HG02642 (cell line): ENCODE measurements around the gene NUDT19.
"Not testable (repeated sequence)": the region's sequence is repeated elsewhere in the genome, so short reads cannot be mapped to it uniquely, and the experiment has no call there.

Experiments used
- ATAC-seq: cut with Tn5 transposase; IDR thresholded peaks from one replicate; pipeline ENCODE4 v1.9.1; 2021; ENCODE audit warnings: mild to moderate bottlenecking; ENCODE audit not compliant: unreplicated experiment, poor library complexity

NUDT19 gene

GRCh38 chr19:32691291-32691951 lies at the start of gene NUDT19:
TSS of gene NUDT19 (plus strand) at chr19:32691821. CDS start at chr19:32691961, 140 bp downstream.
- peak; percentile 91 for ATAC-seq

DNA sequence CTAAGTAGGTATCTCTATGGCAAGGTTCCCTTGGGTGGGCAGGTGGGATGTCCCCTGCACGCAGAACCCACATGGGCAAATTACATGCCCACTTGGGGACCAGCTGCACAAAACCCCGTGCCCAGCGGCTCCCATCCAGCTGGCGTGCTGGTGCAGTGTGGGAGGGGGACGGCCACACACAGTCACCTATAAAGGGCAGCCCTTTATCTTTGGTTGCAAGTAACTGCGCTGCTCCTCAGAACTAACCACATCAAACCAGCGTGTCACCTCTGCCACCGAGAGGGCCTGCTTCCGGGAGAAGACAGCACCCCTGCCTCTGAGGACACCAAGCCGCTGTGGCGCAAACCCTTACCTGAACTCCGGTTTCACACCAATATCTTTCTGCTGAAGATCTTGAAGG lies 48.9 kb upstream of the NUDT19 start:
- no peak for ATAC-seq

GRCh38 chr19:32646556-32646955 lies 45.1 kb upstream of the NUDT19 start:
- ATAC-seq, result no peak

DNA sequence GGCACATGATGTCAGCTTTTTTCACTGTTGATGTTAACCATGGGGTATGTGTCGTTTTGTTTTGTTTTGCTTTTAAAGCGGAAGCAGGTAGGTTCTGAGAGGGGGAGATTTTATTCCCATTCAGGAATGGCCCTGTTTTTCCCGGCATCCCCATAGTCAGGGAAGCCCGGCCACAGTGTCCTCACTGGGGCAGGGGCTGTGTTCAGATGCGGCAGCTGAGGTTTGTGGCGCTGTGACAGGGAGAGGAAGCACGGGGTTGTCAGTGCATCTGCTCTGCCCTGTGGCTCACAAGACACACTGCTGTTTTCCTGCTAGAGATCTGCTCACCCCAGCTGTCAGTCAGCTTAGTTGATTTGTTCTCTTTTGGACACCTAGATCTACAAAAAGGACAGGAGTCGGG lies 44.3 kb upstream of the NUDT19 start:
- ATAC-seq, result no peak

DNA sequence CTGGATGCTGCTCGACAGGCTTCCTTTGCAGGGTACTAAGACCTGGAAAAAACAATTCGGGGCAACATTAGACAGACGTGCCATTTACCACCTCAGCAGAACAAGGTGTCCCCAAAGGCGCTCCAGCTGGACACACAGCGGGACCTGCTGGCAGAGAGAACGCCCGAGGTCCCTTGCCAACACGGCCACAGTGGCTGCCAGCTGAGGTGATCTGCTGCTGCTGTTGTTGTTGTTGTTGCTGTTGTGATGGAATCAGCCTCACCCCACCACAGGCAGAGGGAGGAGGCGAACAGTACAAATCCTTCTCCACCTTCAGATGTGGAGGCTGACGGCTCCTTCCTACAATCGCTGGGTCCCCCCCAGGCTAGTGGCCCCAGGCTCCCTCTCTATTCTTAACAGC lies 41.9 kb upstream of the NUDT19 start:
- ATAC-seq, result no peak

DNA sequence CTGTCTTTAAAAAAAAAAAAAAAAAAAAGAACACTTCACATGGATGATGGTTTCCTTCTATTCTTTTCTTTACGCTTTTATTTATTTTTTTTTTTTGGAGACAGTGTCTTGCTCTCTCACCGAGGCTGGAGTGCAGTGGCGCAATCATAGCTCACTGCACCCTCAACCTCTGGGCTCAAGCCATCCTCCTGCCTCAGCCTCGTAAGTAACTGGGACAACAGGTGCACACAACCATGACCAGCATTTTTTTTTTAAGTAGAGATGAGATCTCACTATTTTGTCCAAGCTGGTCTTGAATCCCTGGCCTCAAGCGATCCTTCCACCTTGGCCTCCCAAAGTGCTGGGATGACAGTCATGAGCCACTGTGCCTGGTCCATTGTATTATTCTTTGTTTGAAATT lies 41.0 kb upstream of the NUDT19 start:
- ATAC-seq, result no peak

DNA sequence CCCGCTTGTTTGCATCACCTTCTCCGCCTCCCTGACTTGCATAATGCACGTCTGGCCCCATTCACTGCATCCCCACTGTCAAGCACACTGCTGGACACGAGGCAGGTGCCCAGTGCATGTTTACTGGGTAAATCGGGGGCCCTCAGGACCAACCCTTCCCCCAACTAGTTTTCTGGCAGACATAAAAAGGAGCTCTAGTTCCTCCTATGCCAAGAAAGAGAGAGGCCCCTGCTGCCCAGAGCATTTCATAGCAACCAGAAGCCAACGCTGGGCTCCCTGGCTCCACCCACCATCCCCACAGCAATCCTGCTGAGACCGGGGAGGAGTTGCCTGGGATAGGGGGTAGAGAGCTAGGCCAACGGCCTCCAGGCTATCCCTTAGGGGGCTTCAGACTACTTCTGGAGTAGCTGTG lies 39.9 kb upstream of the NUDT19 start:
- ATAC-seq, result no peak

GRCh38 chr19:32652331-32652730 lies 39.3 kb upstream of the NUDT19 start:
- ATAC-seq, result not testable (repeated sequence)

GRCh38 chr19:32652894-32653598 lies 38.6 kb upstream of the NUDT19 start:
- no peak for ATAC-seq

DNA sequence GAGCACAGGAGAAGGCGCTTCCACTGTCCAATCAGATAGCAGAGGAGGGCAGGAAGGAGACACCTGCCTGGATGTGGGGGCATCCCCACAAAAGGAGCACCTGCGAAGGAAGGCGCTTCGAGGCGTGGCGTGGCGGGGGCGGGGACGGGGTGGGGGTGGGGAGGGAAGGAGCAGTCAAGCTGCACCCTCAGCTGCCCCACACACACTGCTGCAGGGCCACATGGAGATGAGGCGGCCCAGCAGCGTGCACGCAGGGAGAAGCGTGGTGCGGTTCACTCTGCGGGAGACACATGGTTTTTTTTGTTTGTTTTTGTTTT lies 38.1 kb upstream of the NUDT19 start:
- ATAC-seq, result no peak

DNA sequence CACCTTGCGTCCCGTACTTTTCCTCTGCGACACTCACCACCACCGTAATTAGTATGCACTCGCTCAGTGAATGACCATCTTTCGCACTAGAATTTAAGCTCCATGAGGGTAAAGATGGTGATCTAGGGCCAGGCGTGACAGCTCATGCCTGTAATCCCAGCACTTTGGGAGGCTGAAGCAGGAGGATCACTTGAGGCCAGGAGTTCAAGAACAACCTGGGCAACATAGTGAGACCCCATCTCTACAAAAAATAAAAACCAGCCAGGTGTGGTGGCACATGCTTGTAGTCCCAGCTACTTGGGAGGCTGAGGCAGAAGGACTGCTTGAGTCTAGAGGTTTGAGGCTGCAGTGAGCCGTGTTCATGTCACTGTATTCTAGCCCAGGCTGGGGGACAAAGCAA lies 35.2 kb upstream of the NUDT19 start:
- ATAC-seq, result not testable (repeated sequence)

DNA sequence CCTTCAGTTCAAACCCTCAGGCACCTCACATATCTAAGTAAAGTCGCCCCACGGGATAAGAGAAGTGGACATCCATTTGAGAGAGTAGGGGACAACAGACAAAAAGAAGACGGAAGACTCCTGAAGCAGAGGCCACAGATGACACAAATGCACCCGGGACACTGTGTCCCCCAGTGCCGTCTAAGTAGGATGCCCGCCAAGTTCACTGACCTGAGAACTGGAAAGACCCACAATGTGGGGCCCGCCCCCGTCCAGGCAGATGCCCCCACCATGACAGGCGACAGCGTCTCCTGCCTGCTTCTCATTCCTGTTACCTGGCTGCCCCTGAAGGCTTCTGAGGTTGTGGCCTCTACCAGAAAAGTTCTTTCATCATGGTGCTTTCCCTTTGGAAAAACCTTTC lies 33.5 kb upstream of the NUDT19 start:
- ATAC-seq, result no peak

DNA sequence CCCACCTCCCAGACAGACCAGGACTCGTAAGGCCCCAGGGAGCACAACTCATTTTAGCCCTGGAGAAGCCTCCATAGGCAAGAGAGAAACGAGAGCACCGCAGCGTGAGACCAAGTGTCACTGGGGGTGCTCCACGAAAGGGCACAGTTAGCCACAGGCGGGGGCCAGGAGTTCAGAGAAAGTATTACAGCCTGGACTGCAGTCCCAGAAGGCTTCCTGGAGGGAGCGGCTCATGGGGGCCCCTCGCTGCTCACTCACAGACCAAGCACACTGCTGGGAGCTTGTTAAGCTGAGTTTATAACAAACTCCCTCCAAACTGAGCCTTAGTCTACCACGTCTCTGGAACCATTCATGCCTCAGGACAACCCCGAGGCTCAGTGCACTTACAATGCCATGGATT lies 33.1 kb upstream of the NUDT19 start:
- no peak for ATAC-seq

DNA sequence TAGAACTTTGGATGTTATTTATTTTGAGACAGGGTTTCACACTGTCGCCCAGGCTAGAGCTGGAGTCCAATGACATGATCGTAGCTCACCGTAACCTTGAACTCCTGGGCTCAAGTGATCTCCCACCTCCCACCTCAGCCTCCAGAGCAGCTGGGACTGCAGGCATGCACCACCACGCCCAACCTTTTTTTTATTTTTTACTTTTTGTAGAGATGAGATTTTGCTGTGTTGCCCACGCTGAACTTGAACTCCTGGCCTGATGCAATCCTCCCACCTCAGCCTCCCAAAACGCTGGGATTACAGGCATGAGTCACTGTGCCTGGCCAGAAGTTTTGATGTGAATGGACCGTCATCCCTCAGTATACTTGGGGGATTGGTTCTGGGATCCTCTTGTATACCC lies 30.3 kb upstream of the NUDT19 start:
- ATAC-seq, result no peak

DNA sequence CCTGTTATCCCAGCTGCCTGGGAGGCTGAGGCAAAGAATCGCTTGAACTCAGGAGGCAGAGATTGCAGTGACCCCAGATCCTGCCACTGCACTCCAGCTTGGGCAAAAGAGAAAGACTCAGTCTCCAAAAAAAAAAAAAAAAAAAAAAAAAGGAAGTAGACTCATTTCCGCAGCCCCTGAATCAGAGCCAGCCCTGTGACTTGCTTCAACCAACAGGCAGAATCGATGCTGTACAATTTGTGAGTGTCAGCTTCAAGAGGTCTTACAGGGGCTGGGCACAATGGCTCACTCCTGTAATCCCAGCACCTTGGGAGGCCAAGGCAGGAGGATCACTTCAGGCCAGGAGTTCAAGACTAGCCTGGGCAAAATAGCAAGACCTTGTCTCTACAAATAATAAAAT lies 29.4 kb upstream of the NUDT19 start:
- no peak for ATAC-seq

GRCh38 chr19:32666084-32666483 lies 25.5 kb upstream of the NUDT19 start:
- no peak for ATAC-seq

DNA sequence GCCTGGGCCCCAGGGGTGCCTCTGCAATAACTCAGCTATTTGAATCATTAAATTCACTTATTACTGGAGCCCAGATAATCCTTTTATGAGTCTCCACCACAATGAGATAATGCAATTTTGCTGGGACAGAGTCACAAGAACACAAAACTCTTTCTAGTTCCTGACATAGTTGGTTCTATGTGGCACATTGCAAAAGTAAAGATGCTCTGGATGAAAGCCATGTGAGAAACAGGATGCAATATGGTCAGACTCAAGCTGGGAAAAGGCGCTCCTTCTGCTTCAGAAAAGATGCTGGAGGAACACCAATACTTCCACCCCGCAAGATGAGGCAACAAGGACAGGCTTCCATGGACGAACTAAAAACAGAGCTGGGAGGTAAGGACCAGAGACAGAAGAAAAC lies 22.3 kb upstream of the NUDT19 start:
- ATAC-seq, result no peak

DNA sequence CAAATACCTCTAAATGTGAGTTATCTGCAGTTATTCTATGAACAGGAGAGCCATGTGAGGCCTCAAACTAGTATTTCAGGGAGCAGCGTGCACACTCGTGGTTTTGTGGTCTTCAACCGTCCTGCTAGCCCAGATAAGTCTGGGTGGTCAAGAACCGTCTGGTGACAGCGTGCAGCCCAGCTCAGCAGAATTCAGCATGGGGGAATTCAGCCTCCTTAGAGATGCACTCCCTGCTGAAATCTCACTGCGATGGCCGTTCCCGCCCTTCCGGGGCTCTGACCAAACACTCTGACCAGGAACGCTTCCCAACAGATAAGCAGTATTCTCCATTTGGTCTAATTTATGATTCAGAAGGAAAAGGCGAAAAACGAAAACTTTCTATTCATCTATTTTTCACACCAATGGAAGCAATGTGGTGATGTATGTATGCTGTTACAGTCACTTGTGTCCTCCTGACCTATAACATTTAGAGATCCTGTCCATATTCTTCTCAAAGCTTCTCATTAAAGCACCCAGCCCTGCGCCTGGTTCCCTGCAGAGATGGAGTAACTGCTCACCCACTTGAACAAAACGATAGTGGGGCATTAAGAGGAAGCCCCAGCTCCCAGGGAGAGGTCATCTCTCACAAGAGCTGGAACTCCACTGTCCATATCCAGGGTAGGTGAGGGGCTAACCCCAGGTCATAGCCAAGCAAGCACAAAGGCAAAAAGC lies 19.6 kb upstream of the NUDT19 start:
- ATAC-seq, result no peak

- no peak for ATAC-seq
Observed at GRCh38 chr19:32672841-32673240, 18.8 kb upstream of the NUDT19 start.

- no peak for ATAC-seq
Observed at GRCh38 chr19:32673573-32673972, 18.0 kb upstream of the NUDT19 start.

DNA sequence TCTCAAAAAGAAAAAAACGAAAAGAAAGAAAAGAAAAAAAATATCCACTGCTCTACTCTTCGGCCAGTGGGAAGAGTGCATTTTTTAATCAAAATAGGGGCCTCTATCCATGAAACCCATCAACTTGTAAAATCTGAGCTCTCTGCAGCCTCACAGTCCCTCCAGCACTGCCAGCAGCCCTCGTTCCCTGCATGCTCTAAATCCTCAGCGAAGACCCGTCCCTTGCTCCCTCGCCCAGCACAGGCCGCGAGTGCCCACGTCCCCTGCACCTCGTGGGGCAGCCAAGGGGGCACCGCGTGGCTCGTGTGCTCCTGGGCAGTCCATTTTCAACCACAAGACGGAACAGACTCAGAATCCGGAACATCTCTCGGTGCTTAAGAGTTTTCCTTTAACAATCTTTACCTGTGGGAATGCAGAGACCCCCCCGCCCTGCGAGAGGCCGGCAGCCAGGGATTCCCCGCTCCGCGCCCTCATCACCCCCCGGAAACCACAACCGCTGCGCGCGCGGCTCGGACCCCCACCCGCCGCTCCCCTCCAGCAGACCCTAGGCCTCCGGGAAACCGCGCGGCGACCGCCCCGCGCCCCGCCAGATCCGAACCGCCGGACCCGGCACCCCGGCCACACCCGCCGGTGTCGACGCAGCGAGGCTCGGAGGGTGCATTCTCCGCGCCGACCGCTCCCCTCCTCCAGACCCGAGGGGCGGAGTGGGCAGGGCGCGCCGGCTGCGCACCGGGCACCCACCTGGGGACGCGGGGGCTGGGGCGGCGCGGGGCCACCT lies 17.3 kb upstream of the NUDT19 start:
- no peak for ATAC-seq
